GM23338 (cell line): Measurements from ENCODE around the gene ACOX2. TPM values are rescaled to one million over a fixed set of nuclear protein-coding genes. Genes with fewer than 3 reads are reported as not detected.
A peak's percentile ranks its signal among the peaks of the same experiment; 100 is the strongest.

Experiments
- ATAC-seq: fragments of 200-7000 bp; cut with Tn5 transposase; 3 replicates; pipeline ENCODE4 v1.9.1; 2020
- DNase-seq: peaks from one replicate; pipeline ENCODE4 v3.0.0-alpha.2; 2015; ENCODE audit warnings: low spot score
- H2AFZ ChIP-seq: fragments of 200-600 bp; sonication (generic); 2 replicates; pipeline ENCODE4 v1.8.0; 2016; ENCODE audit warnings: antibody characterized with exemption, mild to moderate bottlenecking, moderate library complexity
- H3F3A ChIP-seq: fragments of 200-600 bp; sonication (generic); replicated peaks from 2 replicates; pipeline ENCODE4 v1.8.0; 2017; ENCODE audit warnings: antibody characterized with exemption, mixed run types, low read depth
- H3K27ac ChIP-seq: fragments of 200-600 bp; sonication (generic); 2 replicates; pipeline ENCODE4 v1.6.1; 2016; ENCODE audit warnings: low read depth
- H3K27me3 ChIP-seq: fragments of 200-600 bp; sonication (generic); 2 replicates; pipeline ENCODE4 v1.8.0; 2016; ENCODE audit warnings: mild to moderate bottlenecking, mixed run types, moderate library complexity; ENCODE audit not compliant: insufficient read depth
- H3K36me3 ChIP-seq: fragments of 200-600 bp; sonication (generic); 2 replicates; pipeline ENCODE4 v1.8.0; 2016; ENCODE audit warnings: mild to moderate bottlenecking; ENCODE audit not compliant: insufficient read depth
- H3K4me1 ChIP-seq: fragments of 200-600 bp; sonication (generic); 2 replicates; pipeline ENCODE4 v1.8.0; 2016; ENCODE audit warnings: mild to moderate bottlenecking, moderate library complexity; ENCODE audit not compliant: insufficient read depth
- H3K4me2 ChIP-seq: fragments of 200-600 bp; sonication (generic); 2 replicates; pipeline ENCODE4 v1.7.1; 2017; ENCODE audit warnings: mixed run types
- H3K4me3 ChIP-seq: fragments of 200-600 bp; sonication (generic); 2 replicates; pipeline ENCODE4 v1.6.1; 2016; ENCODE audit warnings: mixed run types
- H3K79me2 ChIP-seq: fragments of 200-600 bp; sonication (generic); replicated peaks from 2 replicates; pipeline ENCODE4 v1.8.0; 2017; ENCODE audit warnings: mild to moderate bottlenecking; ENCODE audit not compliant: insufficient read depth
- H3K9me2 ChIP-seq: fragments of 200-600 bp; sonication (generic); 2 replicates; pipeline ENCODE4 v1.8.0; 2017; ENCODE audit not compliant: insufficient read depth
- H4K20me1 ChIP-seq: fragments of 200-600 bp; sonication (generic); replicated peaks from 2 replicates; pipeline ENCODE4 v1.8.0; 2017; ENCODE audit warnings: mild to moderate bottlenecking; ENCODE audit not compliant: insufficient read depth
- H3K27ac Mint-ChIP-seq: 2 replicates; pipeline ENCODE4 v1.8.0; 2020; ENCODE audit warnings: inconsistent platforms, mild to moderate bottlenecking, moderate library complexity, mixed read lengths
- H3K27me3 Mint-ChIP-seq: 3 replicates; pipeline ENCODE4 v1.8.0; 2022; ENCODE audit warnings: low read depth, mild to moderate bottlenecking, moderate library complexity, mixed read lengths, inconsistent platforms; ENCODE audit not compliant: insufficient read depth, poor library complexity
- H3K36me3 Mint-ChIP-seq: 3 replicates; pipeline ENCODE4 v1.8.0; 2021; ENCODE audit warnings: low read depth, mild to moderate bottlenecking, inconsistent platforms, moderate library complexity, mixed read lengths
- H3K4me1 Mint-ChIP-seq: 3 replicates; pipeline ENCODE4 v1.8.0; 2020; ENCODE audit warnings: mild to moderate bottlenecking, inconsistent platforms, mixed read lengths
- H3K4me3 Mint-ChIP-seq: 3 replicates; pipeline ENCODE4 v1.8.0; 2021; ENCODE audit warnings: moderate library complexity, mild to moderate bottlenecking, inconsistent platforms, mixed read lengths
- H3K9me3 Mint-ChIP-seq: 3 replicates; pipeline ENCODE4 v1.8.0; 2020; ENCODE audit warnings: moderate library complexity, mild to moderate bottlenecking, inconsistent platforms, mixed read lengths
- CREB1 ChIP-seq: fragments of 250-450 bp; sonication (Bioruptor Pico); IDR thresholded peaks from 2 replicates; pipeline ENCODE4 v1.5.0; 2020; ENCODE audit warnings: low read depth, mild to moderate bottlenecking, moderate library complexity
- CTCF ChIP-seq, 2 experiments: fragments of 200-600 bp in 1 of 2; sonication (generic) in 1 of 2; conservative IDR thresholded peaks; 2 replicates each; pipeline versions ENCODE4 v1.5.1 to v1.6.1; 2016 to 2017; ENCODE audit warnings: antibody characterized with exemption in 2 of 2, low read depth in 2 of 2, mild to moderate bottlenecking in 2 of 2, moderate library complexity in 1 of 2
- ETS1 ChIP-seq: IDR thresholded peaks from 2 replicates; pipeline ENCODE4 v1.6.1; 2016; ENCODE audit warnings: antibody characterized with exemption
- EZH2 ChIP-seq: fragments of 200-600 bp; sonication (generic); IDR thresholded peaks from one replicate; pipeline ENCODE4 v1.8.0; 2017; ENCODE audit warnings: antibody characterized with exemption, mild to moderate bottlenecking, low read depth; ENCODE audit not compliant: unreplicated experiment
- EZH2phosphoT487 ChIP-seq: fragments of 200-600 bp; sonication (generic); IDR thresholded peaks from one replicate; pipeline ENCODE4 v1.8.1; 2018; ENCODE audit warnings: antibody characterized with exemption; ENCODE audit not compliant: unreplicated experiment
- JUNB ChIP-seq: IDR thresholded peaks from one replicate; pipeline ENCODE4 v1.6.1; 2016; ENCODE audit warnings: antibody characterized with exemption; ENCODE audit not compliant: unreplicated experiment
- NANOG ChIP-seq: IDR thresholded peaks from 2 replicates; pipeline ENCODE4 v1.6.1; 2016; ENCODE audit warnings: antibody characterized with exemption, borderline replicate concordance
- POLR2AphosphoS5 ChIP-seq: IDR thresholded peaks from 2 replicates; pipeline ENCODE4 v1.6.1; 2016; ENCODE audit warnings: antibody characterized with exemption, low read depth
- REST ChIP-seq: IDR thresholded peaks from one replicate; pipeline ENCODE4 v1.6.1; 2018; ENCODE audit warnings: antibody characterized with exemption; ENCODE audit not compliant: unreplicated experiment
- STAT1 ChIP-seq: IDR thresholded peaks from one replicate; pipeline ENCODE4 v1.6.1; 2016; ENCODE audit warnings: antibody characterized with exemption; ENCODE audit not compliant: unreplicated experiment
- ZNF114 ChIP-seq: fragments of 250-450 bp; sonication (Bioruptor Pico); IDR thresholded peaks from 2 replicates; pipeline ENCODE4 v1.5.0; 2020; ENCODE audit warnings: mild to moderate bottlenecking, moderate library complexity
- ZNF331 ChIP-seq: fragments of 250-450 bp; sonication (Bioruptor Pico); IDR thresholded peaks from 2 replicates; pipeline ENCODE4 v1.5.0; 2020; ENCODE audit warnings: low read depth, mild to moderate bottlenecking, moderate library complexity
- ZNF462 ChIP-seq: fragments of 250-450 bp; sonication (Bioruptor Pico); IDR thresholded peaks from 2 replicates; pipeline ENCODE4 v1.5.0; 2020; ENCODE audit warnings: mild to moderate bottlenecking, moderate library complexity
- polyA plus RNA-seq: library from polyadenylated mRNA; unstranded; fragments of >200 nt; fragmentation: Nextera tagmentation; extraction: Ambion mirVana; gene quantifications from 2 replicates; pipeline ENCODE4 v1.2.1, GENCODE V29; 2016
- total RNA-seq: library from RNA; depleted of rRNA; stranded (reverse); fragments of >200 nt; shearing (Covaris generic); gene quantifications from 2 replicates; pipeline ENCODE4 v1.2.3, GENCODE V29; 2014

Gene ACOX2
- total and polyA plus RNA-seq, 2 experiments from 2014 or later, result 1.1 to 1.9 TPM

- Mint-ChIP-seq H3K36me3 (peaks cover 13% of the 10 kb centered on the region), H3K9me3 (peaks cover 29% of the 10 kb centered on the region), H3K4me3 (no peak overlapping the region), H3K4me1 (peaks cover 17% of the 10 kb centered on the region), H3K27ac (no peak overlapping the region), H3K27me3 (peaks cover 4% of the 10 kb centered on the region)
- TF ChIP-seq EZH2phosphoT487 (no peak), CREB1 (no peak), POLR2AphosphoS5 (no peak), EZH2 (no peak), CTCF (conservative IDR thresholded peaks at IDR 0.05; ENCODE audit: low read depth in 2 of 2) (no peak), ZNF331 (CRISPR knock-in tag) (no peak), ETS1 (no peak), JUNB (no peak), ZNF462 (CRISPR knock-in tag) (no peak), ZNF114 (CRISPR knock-in tag) (no peak), NANOG (no peak), REST (no peak), STAT1 (no peak)
- H3K27ac ChIP-seq, result no peak overlapping the region
- DNase-seq (no peak), ATAC-seq (no peak)
- H3K36me3 ChIP-seq, result no peaks in the 10 kb centered on the region
- H2AFZ ChIP-seq, result peak overlapping the region; percentile 26; the same call in 1 of the 2 replicates
- no peaks in the 10 kb centered on the region for H4K20me1 ChIP-seq
- no peak overlapping the region for H3K4me2 ChIP-seq
- H3F3A ChIP-seq, result no peaks in the 10 kb centered on the region
- no peaks in the 10 kb centered on the region for H3K27me3 ChIP-seq
- H3K4me3 ChIP-seq, result no peak overlapping the region
- no peaks in the 10 kb centered on the region for H3K9me2 ChIP-seq
- no peaks in the 10 kb centered on the region for H3K79me2 ChIP-seq
- H3K4me1 ChIP-seq, result no peaks in the 10 kb centered on the region
These were observed 19.0 kb upstream of the ACOX2 start for GRCh38 chr3:58556001-58556400.
